HEK293 (cell line): ENCODE results near the gene MAGI2.

Source experiments
- CTCF ChIP-seq: fragments of 450-650 bp; formaldehyde crosslinking; IDR thresholded peaks from 2 replicates; pipeline ENCODE4 v1.5.1; 2016; ENCODE audit warnings: missing biosample characterization, missing genetic modification characterization
- ZEB2 ChIP-seq: fragments of 450-650 bp; formaldehyde crosslinking; IDR thresholded peaks from 2 replicates; pipeline ENCODE4 v1.5.1; 2016; ENCODE audit warnings: missing biosample characterization, missing genetic modification characterization
- ZNF211 ChIP-seq: fragments of 450-650 bp; formaldehyde crosslinking; IDR thresholded peaks from 2 replicates; pipeline ENCODE4 v1.5.1; 2016; ENCODE audit warnings: low read depth, missing biosample characterization, missing genetic modification characterization
- ZNF302 ChIP-seq: fragments of 450-650 bp; formaldehyde crosslinking; IDR thresholded peaks from 2 replicates; pipeline ENCODE4 v1.5.1; 2016; ENCODE audit warnings: missing biosample characterization, missing genetic modification characterization, low read depth
- ZNF510 ChIP-seq: fragments of 450-650 bp; formaldehyde crosslinking; IDR thresholded peaks from 2 replicates; pipeline ENCODE4 v1.5.1; 2018; ENCODE audit warnings: mild to moderate bottlenecking, missing genetic modification characterization, missing biosample characterization; ENCODE audit not compliant: insufficient replicate concordance
- ZNF623 ChIP-seq: fragments of 450-650 bp; formaldehyde crosslinking; IDR thresholded peaks from 2 replicates; pipeline ENCODE4 v1.5.1; 2016; ENCODE audit warnings: missing biosample characterization, missing genetic modification characterization
- ZNF830 ChIP-seq: fragments of 450-650 bp; IDR thresholded peaks from 2 replicates; pipeline ENCODE4 v1.5.0; 2018; ENCODE audit warnings: missing biosample characterization, missing genetic modification characterization, low read depth, mild to moderate bottlenecking, moderate library complexity
- TF ChIP-seq, protein P1 (sequence below): fragments of 450-650 bp; formaldehyde crosslinking; IDR thresholded peaks from 2 replicates; pipeline ENCODE4 v1.5.1; 2016; ENCODE audit warnings: missing biosample characterization, missing genetic modification characterization
- TF ChIP-seq, protein P2 (sequence below): fragments of 450-650 bp; formaldehyde crosslinking; IDR thresholded peaks from 2 replicates; pipeline ENCODE4 v1.5.1; 2016; ENCODE audit warnings: missing biosample characterization, missing genetic modification characterization, low read depth

- TF ChIP-seq ZNF830 (tag by site-specific recombination) (no peak), ZNF302 (tag by site-specific recombination) (no peak), ZEB2 (no peak), ZNF211 (tag by site-specific recombination) (no peak), ZNF510 (tag by site-specific recombination) (no peak), ZNF623 (no peak), CTCF (tag by site-specific recombination) (no peak)
- TF ChIP-seq, protein P1, sequence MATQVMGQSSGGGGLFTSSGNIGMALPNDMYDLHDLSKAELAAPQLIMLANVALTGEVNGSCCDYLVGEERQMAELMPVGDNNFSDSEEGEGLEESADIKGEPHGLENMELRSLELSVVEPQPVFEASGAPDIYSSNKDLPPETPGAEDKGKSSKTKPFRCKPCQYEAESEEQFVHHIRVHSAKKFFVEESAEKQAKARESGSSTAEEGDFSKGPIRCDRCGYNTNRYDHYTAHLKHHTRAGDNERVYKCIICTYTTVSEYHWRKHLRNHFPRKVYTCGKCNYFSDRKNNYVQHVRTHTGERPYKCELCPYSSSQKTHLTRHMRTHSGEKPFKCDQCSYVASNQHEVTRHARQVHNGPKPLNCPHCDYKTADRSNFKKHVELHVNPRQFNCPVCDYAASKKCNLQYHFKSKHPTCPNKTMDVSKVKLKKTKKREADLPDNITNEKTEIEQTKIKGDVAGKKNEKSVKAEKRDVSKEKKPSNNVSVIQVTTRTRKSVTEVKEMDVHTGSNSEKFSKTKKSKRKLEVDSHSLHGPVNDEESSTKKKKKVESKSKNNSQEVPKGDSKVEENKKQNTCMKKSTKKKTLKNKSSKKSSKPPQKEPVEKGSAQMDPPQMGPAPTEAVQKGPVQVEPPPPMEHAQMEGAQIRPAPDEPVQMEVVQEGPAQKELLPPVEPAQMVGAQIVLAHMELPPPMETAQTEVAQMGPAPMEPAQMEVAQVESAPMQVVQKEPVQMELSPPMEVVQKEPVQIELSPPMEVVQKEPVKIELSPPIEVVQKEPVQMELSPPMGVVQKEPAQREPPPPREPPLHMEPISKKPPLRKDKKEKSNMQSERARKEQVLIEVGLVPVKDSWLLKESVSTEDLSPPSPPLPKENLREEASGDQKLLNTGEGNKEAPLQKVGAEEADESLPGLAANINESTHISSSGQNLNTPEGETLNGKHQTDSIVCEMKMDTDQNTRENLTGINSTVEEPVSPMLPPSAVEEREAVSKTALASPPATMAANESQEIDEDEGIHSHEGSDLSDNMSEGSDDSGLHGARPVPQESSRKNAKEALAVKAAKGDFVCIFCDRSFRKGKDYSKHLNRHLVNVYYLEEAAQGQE (tag by site-specific recombination), result no peak
- TF ChIP-seq, protein P2, sequence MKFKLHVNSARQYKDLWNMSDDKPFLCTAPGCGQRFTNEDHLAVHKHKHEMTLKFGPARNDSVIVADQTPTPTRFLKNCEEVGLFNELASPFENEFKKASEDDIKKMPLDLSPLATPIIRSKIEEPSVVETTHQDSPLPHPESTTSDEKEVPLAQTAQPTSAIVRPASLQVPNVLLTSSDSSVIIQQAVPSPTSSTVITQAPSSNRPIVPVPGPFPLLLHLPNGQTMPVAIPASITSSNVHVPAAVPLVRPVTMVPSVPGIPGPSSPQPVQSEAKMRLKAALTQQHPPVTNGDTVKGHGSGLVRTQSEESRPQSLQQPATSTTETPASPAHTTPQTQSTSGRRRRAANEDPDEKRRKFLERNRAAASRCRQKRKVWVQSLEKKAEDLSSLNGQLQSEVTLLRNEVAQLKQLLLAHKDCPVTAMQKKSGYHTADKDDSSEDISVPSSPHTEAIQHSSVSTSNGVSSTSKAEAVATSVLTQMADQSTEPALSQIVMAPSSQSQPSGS (tag by site-specific recombination), result no peak
Measured at GRCh38 chr7:78576236-78576635, 877.2 kb downstream of the MAGI2 start.
